ENCODE measurements around the gene OGDHL.

Gene OGDHL

GRCh38 chr10:49752584-49752983 is 9.5 kb downstream of the OGDHL start:
- no peak for DNase-seq (ENCODE audit: insufficient read length)
- no peak for FAIRE-seq
- TF ChIP-seq POLR2A (IDR thresholded peaks at IDR 0.05; ENCODE audit: low read depth, low read length) (no peak), POLR2AphosphoS5 (IDR thresholded peaks at IDR 0.05; ENCODE audit: low read depth, low read length) (no peak), TAF1 (IDR thresholded peaks at IDR 0.05; ENCODE audit: borderline replicate concordance, low read depth, low read length) (no peak)

- FAIRE-seq (no peak), DNase-seq (ENCODE audit: insufficient read length) (no peak)
- TF ChIP-seq POLR2A (IDR thresholded peaks at IDR 0.05; ENCODE audit: low read depth, low read length) (no peak), POLR2AphosphoS5 (IDR thresholded peaks at IDR 0.05; ENCODE audit: low read depth, low read length) (no peak), TAF1 (IDR thresholded peaks at IDR 0.05; ENCODE audit: borderline replicate concordance, low read depth, low read length) (no peak)
These were observed 10.2 kb downstream of the OGDHL start for GRCh38 chr10:49751636-49752510.

GRCh38 chr10:49751216-49751615 is 10.9 kb downstream of the OGDHL start:
- no peak for DNase-seq (ENCODE audit: insufficient read length)
- no peak for FAIRE-seq

DNA sequence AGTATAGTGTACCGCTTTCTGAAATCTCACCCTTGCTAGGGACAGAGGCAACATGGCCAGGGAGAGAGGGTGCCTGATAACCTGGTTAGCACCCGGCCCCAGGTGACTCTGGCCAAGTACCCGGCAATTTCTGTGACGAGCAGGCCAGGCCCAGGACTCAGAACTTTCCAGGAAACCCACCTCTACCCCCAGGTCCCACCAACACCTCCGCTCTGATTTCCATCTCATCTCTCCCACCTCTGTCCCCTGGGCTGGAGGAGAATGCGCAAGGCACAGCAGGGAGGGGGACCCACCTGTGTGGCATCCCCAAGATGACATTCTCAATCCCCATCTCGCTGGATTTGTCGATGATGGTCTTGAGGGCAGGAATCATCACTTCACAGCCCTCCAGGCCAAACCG is 11.6 kb downstream of the OGDHL start:
- TF ChIP-seq TAF1 (IDR thresholded peaks at IDR 0.05; ENCODE audit: borderline replicate concordance, low read depth, low read length) (no peak), POLR2A (IDR thresholded peaks at IDR 0.05; ENCODE audit: low read depth, low read length) (no peak), POLR2AphosphoS5 (IDR thresholded peaks at IDR 0.05; ENCODE audit: low read depth, low read length) (no peak)
- DNase-seq (ENCODE audit: insufficient read length) (peak; percentile 10), FAIRE-seq (no peak)

More at GRCh38 chr10:49751216-49751615, 10.9 kb downstream of the OGDHL start:
- TF ChIP-seq POLR2AphosphoS5 (IDR thresholded peaks at IDR 0.05; ENCODE audit: low read depth, low read length) (no peak), TAF1 (IDR thresholded peaks at IDR 0.05; ENCODE audit: borderline replicate concordance, low read depth, low read length) (no peak)

- no peak for FAIRE-seq
- DNase-seq (ENCODE audit: insufficient read length): no peak
- TF ChIP-seq POLR2AphosphoS5 (IDR thresholded peaks at IDR 0.05; ENCODE audit: low read depth, low read length): no peak
- no peak for TF ChIP-seq POLR2A (IDR thresholded peaks at IDR 0.05; ENCODE audit: low read depth, low read length)
- no peak for TF ChIP-seq TAF1 (IDR thresholded peaks at IDR 0.05; ENCODE audit: borderline replicate concordance, low read depth, low read length)
These were observed 12.3 kb downstream of the OGDHL start for GRCh38 chr10:49749556-49750491.

DNA sequence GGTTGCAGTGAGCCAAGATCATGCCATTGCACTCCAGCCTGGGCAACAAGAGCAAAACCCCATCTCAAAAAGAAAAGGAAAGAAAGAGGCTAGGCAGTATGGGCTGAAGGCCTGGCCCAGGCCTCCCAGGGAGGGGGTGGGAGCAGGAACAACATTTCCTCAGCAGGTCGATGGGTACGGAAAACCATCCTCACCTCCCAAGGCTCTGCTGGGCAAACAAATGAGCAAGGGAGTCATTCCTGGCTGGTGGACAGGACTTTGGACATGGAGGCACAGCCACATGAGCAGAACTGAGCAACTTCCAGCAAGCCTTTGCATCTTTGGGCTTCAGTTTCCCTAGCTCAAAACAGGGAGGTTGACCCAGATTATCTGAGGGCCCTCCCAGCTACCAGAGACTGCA is 13.0 kb downstream of the OGDHL start:
- peak; percentile 10 for DNase-seq (ENCODE audit: insufficient read length)
- TF ChIP-seq TAF1 (IDR thresholded peaks at IDR 0.05; ENCODE audit: borderline replicate concordance, low read depth, low read length) (no peak), POLR2A (IDR thresholded peaks at IDR 0.05; ENCODE audit: low read depth, low read length) (no peak), POLR2AphosphoS5 (IDR thresholded peaks at IDR 0.05; ENCODE audit: low read depth, low read length) (no peak)
- FAIRE-seq: no peak

- no peak for DNase-seq (ENCODE audit: insufficient read length)
- TF ChIP-seq POLR2A (IDR thresholded peaks at IDR 0.05; ENCODE audit: low read depth, low read length) (no peak), TAF1 (IDR thresholded peaks at IDR 0.05; ENCODE audit: borderline replicate concordance, low read depth, low read length) (no peak), POLR2AphosphoS5 (IDR thresholded peaks at IDR 0.05; ENCODE audit: low read depth, low read length) (no peak)
- no peak for FAIRE-seq
These were observed 14.1 kb downstream of the OGDHL start for GRCh38 chr10:49748006-49748405.

DNA sequence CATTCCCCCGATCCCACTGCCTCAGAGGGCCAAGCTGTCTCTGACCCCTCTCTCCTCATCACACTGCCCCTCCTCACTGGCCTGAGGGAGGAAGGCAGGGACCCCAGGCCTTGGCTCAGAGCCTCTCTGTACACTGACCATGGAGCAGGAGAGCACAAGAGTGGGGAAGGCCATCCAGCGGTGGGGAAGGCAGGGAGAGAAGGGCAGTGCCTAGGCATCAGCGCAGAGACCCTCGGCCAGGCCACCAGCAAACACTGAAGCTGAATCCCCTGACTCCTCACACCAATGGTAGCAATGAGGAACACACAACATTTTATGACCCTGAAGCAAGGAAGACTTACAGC is 14.8 kb downstream of the OGDHL start:
- FAIRE-seq (no peak), DNase-seq (ENCODE audit: insufficient read length) (no peak)
- TF ChIP-seq POLR2A (IDR thresholded peaks at IDR 0.05; ENCODE audit: low read depth, low read length) (no peak), TAF1 (IDR thresholded peaks at IDR 0.05; ENCODE audit: borderline replicate concordance, low read depth, low read length) (no peak), POLR2AphosphoS5 (IDR thresholded peaks at IDR 0.05; ENCODE audit: low read depth, low read length) (no peak)

- TF ChIP-seq POLR2A (IDR thresholded peaks at IDR 0.05; ENCODE audit: low read depth, low read length) (no peak), POLR2AphosphoS5 (IDR thresholded peaks at IDR 0.05; ENCODE audit: low read depth, low read length) (no peak), TAF1 (IDR thresholded peaks at IDR 0.05; ENCODE audit: borderline replicate concordance, low read depth, low read length) (no peak)
- FAIRE-seq (no peak), DNase-seq (ENCODE audit: insufficient read length) (peak; percentile 8)
These were observed 15.4 kb downstream of the OGDHL start for GRCh38 chr10:49746626-49747302.

DNA sequence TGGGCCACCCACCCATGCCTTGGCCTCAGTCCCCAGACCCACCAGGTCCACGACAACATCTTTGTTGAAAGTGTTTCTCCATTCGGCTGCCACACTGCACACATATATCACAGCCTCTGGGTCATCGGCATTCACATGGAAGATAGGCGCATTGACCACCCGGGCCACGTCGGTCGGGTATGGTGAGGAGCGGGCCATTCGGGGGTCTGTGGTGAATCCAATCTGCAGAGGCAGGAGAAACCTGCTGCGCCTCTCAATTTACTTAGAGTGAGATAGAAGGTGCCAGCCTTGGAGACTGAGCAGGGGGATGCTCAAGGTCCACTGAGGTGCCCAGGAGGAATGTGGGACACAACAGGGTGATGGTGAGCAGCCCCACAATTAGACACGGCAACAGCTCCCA is 16.4 kb downstream of the OGDHL start:
- TF ChIP-seq TAF1 (IDR thresholded peaks at IDR 0.05; ENCODE audit: borderline replicate concordance, low read depth, low read length) (no peak), POLR2AphosphoS5 (IDR thresholded peaks at IDR 0.05; ENCODE audit: low read depth, low read length) (no peak), POLR2A (IDR thresholded peaks at IDR 0.05; ENCODE audit: low read depth, low read length) (no peak)
- no peak for FAIRE-seq
- no peak for DNase-seq (ENCODE audit: insufficient read length)
